Parathyroid adenoma (tissue), 2 donors: ENCODE data around the gene RACGAP1.

Source experiments
- H2AFZ ChIP-seq: fragments of 300-600 bp; sonication (generic); one replicate; pipeline ENCODE4 v1.7.0; 2017; ENCODE audit warnings: antibody characterized with exemption, mild to moderate bottlenecking
- H3K27ac ChIP-seq: fragments of 300-600 bp; sonication (generic); one replicate; pipeline ENCODE4 v1.7.0; 2017
- H3K27me3 ChIP-seq: fragments of 300-600 bp; sonication (generic); one replicate; pipeline ENCODE4 v1.7.0; 2017; ENCODE audit warnings: low read length; ENCODE audit not compliant: control insufficient read depth, insufficient read depth
- H3K36me3 ChIP-seq: fragments of 300-600 bp; sonication (generic); one replicate; pipeline ENCODE4 v1.7.0; 2017; ENCODE audit warnings: low read length; ENCODE audit not compliant: control insufficient read depth, insufficient read depth
- H3K4me1 ChIP-seq: fragments of 300-600 bp; sonication (generic); one replicate; pipeline ENCODE4 v1.7.0; 2017; ENCODE audit warnings: control low read depth
- H3K4me2 ChIP-seq: fragments of 300-600 bp; sonication (generic); one replicate; pipeline ENCODE4 v1.7.0; 2017; ENCODE audit warnings: low read length
- H3K4me3 ChIP-seq: fragments of 300-600 bp; sonication (generic); one replicate; pipeline ENCODE4 v1.7.0; 2017; ENCODE audit warnings: low read depth, low read length
- H3K79me2 ChIP-seq: fragments of 300-600 bp; sonication (generic); one replicate; pipeline ENCODE4 v1.7.0; 2017; ENCODE audit warnings: control low read depth
- H3K9ac ChIP-seq: fragments of 300-600 bp; sonication (generic); one replicate; pipeline ENCODE4 v1.7.0; 2017; ENCODE audit warnings: mild to moderate bottlenecking
- H3K9me3 ChIP-seq: fragments of 300-600 bp; sonication (generic); one replicate; pipeline ENCODE4 v1.7.0; 2017; ENCODE audit warnings: low read length; ENCODE audit not compliant: control insufficient read depth
- TF ChIP-seq, protein P1 (sequence below): fragments of 300-600 bp; sonication (generic); IDR thresholded peaks from one replicate; pipeline ENCODE4 v1.7.0; 2017; ENCODE audit warnings: antibody characterized with exemption, mild to moderate bottlenecking
- donor health status: primary hyperparathyroidism.

The RACGAP1 gene

DNA sequence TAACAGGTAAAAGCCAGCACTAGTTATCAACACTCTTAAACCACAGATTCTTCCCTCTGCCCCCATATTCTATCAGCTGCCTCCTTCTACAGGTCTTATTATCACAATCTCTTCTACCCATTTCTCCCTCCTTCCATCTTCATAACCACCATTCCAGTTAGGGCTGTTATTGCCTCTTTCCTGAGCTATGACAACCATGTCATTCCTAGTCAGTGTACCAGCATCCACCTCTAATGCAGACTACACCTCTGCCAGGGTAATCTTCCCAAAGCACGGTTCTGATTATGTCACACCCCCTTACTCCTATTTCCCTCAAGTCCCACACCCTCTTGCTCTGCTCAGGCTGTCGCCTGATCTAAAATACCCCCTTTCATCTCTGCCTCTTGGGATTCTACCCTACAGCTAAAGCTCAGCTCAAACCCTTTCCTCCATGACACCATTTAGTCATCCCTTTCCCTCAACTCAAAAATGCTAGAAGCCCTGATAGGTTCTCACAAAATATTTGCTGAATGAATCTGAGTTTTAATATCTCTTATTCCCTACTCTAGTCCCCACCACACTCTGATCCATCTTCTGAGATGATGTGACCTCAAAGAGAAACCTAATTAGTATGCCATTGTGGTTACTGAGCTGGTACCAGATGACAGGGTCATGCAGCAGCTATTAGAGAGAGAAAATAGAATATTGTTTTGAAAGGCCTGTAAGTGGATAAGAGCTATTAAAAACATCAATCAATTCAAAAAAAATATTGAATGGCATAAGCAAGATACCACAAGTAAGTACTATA lies 11.7 kb downstream of the RACGAP1 start:
- Histone ChIP-seq H3K9me3 (no peaks in the 10 kb centered on the region), H3K27ac (no peak overlapping the region), H3K36me3 (no peaks in the 10 kb centered on the region), H3K4me2 (no peak overlapping the region), H3K9ac (no peak overlapping the region), H3K4me3 (no peak overlapping the region), H2AFZ (no peak overlapping the region), H3K79me2 (no peaks in the 10 kb centered on the region), H3K27me3 (no peaks in the 10 kb centered on the region), H3K4me1 (no peaks in the 10 kb centered on the region)
- TF ChIP-seq, protein P1, sequence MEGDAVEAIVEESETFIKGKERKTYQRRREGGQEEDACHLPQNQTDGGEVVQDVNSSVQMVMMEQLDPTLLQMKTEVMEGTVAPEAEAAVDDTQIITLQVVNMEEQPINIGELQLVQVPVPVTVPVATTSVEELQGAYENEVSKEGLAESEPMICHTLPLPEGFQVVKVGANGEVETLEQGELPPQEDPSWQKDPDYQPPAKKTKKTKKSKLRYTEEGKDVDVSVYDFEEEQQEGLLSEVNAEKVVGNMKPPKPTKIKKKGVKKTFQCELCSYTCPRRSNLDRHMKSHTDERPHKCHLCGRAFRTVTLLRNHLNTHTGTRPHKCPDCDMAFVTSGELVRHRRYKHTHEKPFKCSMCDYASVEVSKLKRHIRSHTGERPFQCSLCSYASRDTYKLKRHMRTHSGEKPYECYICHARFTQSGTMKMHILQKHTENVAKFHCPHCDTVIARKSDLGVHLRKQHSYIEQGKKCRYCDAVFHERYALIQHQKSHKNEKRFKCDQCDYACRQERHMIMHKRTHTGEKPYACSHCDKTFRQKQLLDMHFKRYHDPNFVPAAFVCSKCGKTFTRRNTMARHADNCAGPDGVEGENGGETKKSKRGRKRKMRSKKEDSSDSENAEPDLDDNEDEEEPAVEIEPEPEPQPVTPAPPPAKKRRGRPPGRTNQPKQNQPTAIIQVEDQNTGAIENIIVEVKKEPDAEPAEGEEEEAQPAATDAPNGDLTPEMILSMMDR = no peak

DNA sequence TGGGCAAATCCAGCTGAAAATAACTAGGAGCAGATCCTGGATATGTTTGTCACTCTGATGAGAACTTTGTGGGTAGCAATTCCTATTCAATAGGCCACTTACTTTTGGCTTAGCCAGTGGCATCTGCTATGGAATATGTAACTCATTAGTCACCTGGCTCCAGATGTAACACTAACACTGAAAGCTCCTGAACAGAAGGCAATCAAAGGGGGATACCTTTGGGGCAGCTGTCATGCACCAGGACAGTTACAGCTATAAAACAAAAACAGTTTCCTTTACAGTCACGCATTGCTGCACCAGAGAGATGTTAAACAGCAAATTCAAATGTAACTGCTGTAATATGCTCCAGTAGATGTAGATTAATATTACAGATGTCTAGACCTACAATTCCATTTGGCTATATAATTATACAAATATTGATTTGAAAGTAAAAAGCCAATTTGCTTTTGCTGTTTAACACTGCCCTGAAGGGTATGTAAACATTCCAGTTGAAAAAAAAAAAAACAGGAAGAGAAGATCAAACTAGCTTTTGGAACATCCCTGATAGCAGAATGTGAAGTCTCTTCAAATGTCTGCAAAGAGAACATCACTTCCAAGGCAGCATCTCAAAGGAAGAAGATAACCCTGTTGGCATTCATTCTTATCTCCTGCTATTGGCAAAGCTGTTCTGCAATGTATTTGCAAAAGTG lies 18.4 kb downstream of the RACGAP1 start:
- Histone ChIP-seq H3K4me2 (no peak overlapping the region), H3K4me3 (no peak overlapping the region), H3K79me2 (no peaks in the 10 kb centered on the region), H3K27me3 (no peaks in the 10 kb centered on the region), H3K27ac (no peak overlapping the region), H3K9ac (no peak overlapping the region), H3K36me3 (no peaks in the 10 kb centered on the region), H3K4me1 (no peaks in the 10 kb centered on the region), H2AFZ (no peak overlapping the region), H3K9me3 (no peaks in the 10 kb centered on the region)
- TF ChIP-seq, protein P1 = no peak

DNA sequence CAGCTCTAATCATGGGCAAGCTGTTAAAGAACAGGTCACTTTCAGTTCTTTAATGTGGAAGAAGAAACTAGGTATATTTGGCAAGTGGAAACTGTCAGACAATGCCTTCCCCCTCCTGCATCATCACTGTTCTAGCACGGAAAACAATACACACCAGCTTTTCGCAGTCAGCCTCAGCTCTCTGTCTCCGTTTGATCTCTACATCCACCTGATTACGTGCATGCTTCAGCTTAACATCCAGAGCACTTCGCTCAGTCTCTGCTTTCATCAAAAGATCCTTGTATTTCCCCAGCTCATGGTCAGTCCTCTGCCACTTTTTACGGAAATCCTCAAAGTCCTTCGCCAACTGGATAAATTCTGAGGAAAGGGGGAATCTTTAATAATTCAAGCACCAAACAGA lies 19.0 kb downstream of the RACGAP1 start:
- H3K4me2 ChIP-seq = no peak overlapping the region
- H3K4me1 ChIP-seq = no peaks in the 10 kb centered on the region
- H3K27me3 ChIP-seq = no peaks in the 10 kb centered on the region
- no peak overlapping the region for H3K4me3 ChIP-seq
- no peak overlapping the region for H2AFZ ChIP-seq
- no peaks in the 10 kb centered on the region for H3K36me3 ChIP-seq
- H3K79me2 ChIP-seq = no peaks in the 10 kb centered on the region
- H3K9me3 ChIP-seq = no peaks in the 10 kb centered on the region
- no peak overlapping the region for H3K27ac ChIP-seq
- TF ChIP-seq, protein P1 = no peak
- H3K9ac ChIP-seq = no peak overlapping the region

DNA sequence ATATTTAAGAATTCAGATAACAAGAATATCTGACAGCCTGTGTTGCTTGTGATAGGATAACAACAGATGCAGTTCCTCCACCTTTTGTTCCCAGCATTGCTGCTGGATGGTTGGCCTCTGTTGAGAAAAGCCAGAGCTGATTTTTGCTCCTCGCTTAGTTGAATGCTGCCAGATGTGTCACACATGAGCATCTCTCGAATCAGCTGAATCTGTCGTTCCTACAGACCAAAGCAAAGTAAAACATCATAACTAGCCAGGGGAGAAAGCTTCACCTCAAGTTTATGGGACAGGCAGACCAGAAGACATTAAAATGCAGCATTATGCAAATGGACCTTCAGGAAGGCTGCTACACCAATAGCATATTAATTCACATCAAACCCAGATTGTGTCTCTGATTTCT lies 20.1 kb downstream of the RACGAP1 start:
- Histone ChIP-seq H3K27ac (no peak overlapping the region), H3K4me2 (no peak overlapping the region), H3K4me3 (no peak overlapping the region), H3K36me3 (no peaks in the 10 kb centered on the region), H3K79me2 (no peaks in the 10 kb centered on the region), H2AFZ (no peak overlapping the region), H3K9me3 (no peaks in the 10 kb centered on the region), H3K27me3 (no peaks in the 10 kb centered on the region), H3K9ac (no peak overlapping the region), H3K4me1 (no peaks in the 10 kb centered on the region)
- TF ChIP-seq, protein P1 = no peak
